Peyer's patch (tissue), 4 donors: ENCODE results near the gene SOBP. TPM values are rescaled to one million over a fixed set of nuclear protein-coding genes. Genes with fewer than 3 reads are reported as not detected.
A peak's percentile ranks its signal among the peaks of the same experiment; 100 is the strongest.

Experiments used
- DNase-seq, 3 donors: peaks; one replicate each; pipeline ENCODE4 v3.0.0-alpha.2; 2017 to 2019
- H3K27ac ChIP-seq, 4 donors: fragments of 200-600 bp; sonication (generic); one replicate each; pipeline ENCODE4 v1.5.1; 2016 to 2019
- H3K27me3 ChIP-seq, 2 donors: fragments of 200-600 bp; sonication (generic); one replicate each; pipeline ENCODE4 v1.5.1; 2019
- H3K36me3 ChIP-seq, 3 donors: fragments of 200-600 bp; sonication (generic); one replicate each; pipeline ENCODE4 v1.5.1; 2016 to 2019
- H3K4me1 ChIP-seq, 4 donors: fragments of 200-600 bp; sonication (generic); one replicate each; pipeline ENCODE4 v1.5.1; 2016 to 2019
- H3K4me3 ChIP-seq, 4 donors: fragments of 200-600 bp; sonication (generic); 1 replicate in 3 of 4; 2 replicates in 1 of 4; pipeline ENCODE4 v1.5.1; 2016 to 2019; ENCODE audit warnings: mild to moderate bottlenecking in 1 of 4
- H3K9me3 ChIP-seq, 4 donors: fragments of 200-600 bp; sonication (generic); one replicate each; pipeline ENCODE4 v1.5.1; 2016 to 2019; ENCODE audit warnings: mild to moderate bottlenecking in 1 of 4
- POLR2A ChIP-seq, 2 donors: fragments of 450-650 bp; IDR thresholded peaks; one replicate each; pipeline ENCODE4 v1.5.1; 2017; ENCODE audit warnings: antibody characterized with exemption in 2 of 2, mild to moderate bottlenecking in 2 of 2, moderate library complexity in 2 of 2
- total RNA-seq, 4 donors: library from RNA; depleted of rRNA; stranded (reverse); fragments of >200 nt; gene quantifications; one replicate each; pipeline ENCODE4 v1.1.0, GENCODE V29; 2016
- TF ChIP-seq, protein P1 (sequence below), 6 experiments: fragments of 450-650 bp in 4 of 6; fragments of 200-600 bp in 2 of 6; sonication (generic) in 1 of 6; IDR thresholded peaks; one replicate each; pipeline ENCODE4 v1.5.1; 2017 to 2019; ENCODE audit warnings: antibody characterized with exemption in 6 of 6, mild to moderate bottlenecking in 3 of 6, moderate library complexity in 1 of 6

Gene SOBP
- total RNA-seq, 4 donors from 2014 or later, result 0.35 to 13.2 (median 1.8) TPM

GRCh38 chr6:107699254-107699653 lies 209.3 kb downstream of the SOBP start:
- H3K4me3 ChIP-seq, result no peak overlapping the region
- no peaks in the 10 kb centered on the region for H3K36me3 ChIP-seq
- no peak for TF ChIP-seq POLR2A (IDR thresholded peaks at IDR 0.05)
- TF ChIP-seq, protein P1, sequence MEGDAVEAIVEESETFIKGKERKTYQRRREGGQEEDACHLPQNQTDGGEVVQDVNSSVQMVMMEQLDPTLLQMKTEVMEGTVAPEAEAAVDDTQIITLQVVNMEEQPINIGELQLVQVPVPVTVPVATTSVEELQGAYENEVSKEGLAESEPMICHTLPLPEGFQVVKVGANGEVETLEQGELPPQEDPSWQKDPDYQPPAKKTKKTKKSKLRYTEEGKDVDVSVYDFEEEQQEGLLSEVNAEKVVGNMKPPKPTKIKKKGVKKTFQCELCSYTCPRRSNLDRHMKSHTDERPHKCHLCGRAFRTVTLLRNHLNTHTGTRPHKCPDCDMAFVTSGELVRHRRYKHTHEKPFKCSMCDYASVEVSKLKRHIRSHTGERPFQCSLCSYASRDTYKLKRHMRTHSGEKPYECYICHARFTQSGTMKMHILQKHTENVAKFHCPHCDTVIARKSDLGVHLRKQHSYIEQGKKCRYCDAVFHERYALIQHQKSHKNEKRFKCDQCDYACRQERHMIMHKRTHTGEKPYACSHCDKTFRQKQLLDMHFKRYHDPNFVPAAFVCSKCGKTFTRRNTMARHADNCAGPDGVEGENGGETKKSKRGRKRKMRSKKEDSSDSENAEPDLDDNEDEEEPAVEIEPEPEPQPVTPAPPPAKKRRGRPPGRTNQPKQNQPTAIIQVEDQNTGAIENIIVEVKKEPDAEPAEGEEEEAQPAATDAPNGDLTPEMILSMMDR (IDR thresholded peaks at IDR 0.05), result no peak
- no peaks in the 10 kb centered on the region for H3K27me3 ChIP-seq
- H3K27ac ChIP-seq, result no peak overlapping the region
- no peaks in the 10 kb centered on the region for H3K9me3 ChIP-seq
- H3K4me1 ChIP-seq, result no peaks in the 10 kb centered on the region
- no peak for DNase-seq

DNA sequence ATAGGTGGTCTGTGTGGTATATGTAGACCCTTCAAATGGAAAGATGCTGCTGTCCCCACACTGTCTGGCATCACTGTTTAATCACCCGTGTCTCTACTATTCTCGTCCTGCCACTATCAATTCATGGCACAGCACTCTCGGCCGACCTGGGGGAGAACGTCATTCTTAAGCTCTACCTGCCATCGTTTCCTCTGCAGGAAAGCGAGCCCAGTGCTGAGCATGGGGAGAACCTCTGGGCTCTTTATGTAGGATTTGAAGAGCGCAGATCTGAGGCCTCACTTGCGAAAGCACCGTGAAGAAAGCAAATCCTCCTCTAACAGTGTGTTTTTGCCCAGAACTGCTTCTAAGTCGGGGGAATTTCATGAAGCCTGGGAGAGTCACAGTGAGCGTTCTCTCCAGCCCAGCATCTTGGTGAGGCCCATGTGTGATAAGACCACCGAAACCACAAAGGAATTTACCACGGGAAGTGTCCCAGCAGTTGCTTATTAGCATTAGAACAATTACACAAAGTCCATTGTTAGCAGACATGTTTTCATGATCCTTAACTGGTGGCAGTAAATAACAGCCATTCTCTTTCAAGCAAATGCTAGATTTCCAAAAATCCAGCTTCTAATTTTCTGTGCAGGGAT lies 209.9 kb downstream of the SOBP start:
- H3K9me3 ChIP-seq, result no peaks in the 10 kb centered on the region
- H3K36me3 ChIP-seq, result no peaks in the 10 kb centered on the region
- no peak for TF ChIP-seq POLR2A (IDR thresholded peaks at IDR 0.05)
- TF ChIP-seq, protein P1 (IDR thresholded peaks at IDR 0.05), result no peak
- H3K4me3 ChIP-seq, result no peak overlapping the region
- no peak overlapping the region for H3K27ac ChIP-seq
- DNase-seq, result no peak
- peaks cover 0 to 4% (median 0%) of the 10 kb centered on the region in 4 donors for H3K4me1 ChIP-seq
- H3K27me3 ChIP-seq, result no peaks in the 10 kb centered on the region

GRCh38 chr6:107703606-107704005 lies 213.7 kb downstream of the SOBP start:
- Histone ChIP-seq H3K9me3 (no peaks in the 10 kb centered on the region), H3K4me1 (peaks cover 0 to 4% (median 0%) of the 10 kb centered on the region in 4 donors), H3K27me3 (no peaks in the 10 kb centered on the region), H3K27ac (no peak overlapping the region), H3K4me3 (no peak overlapping the region), H3K36me3 (no peaks in the 10 kb centered on the region)
- DNase-seq, result no peak
- no peak for TF ChIP-seq POLR2A (IDR thresholded peaks at IDR 0.05)
- TF ChIP-seq, protein P1 (IDR thresholded peaks at IDR 0.05), result no peak

GRCh38 chr6:107704347-107705013 lies 214.6 kb downstream of the SOBP start:
- no peak overlapping the region for H3K27ac ChIP-seq
- no peaks in the 10 kb centered on the region for H3K9me3 ChIP-seq
- TF ChIP-seq, protein P1 (IDR thresholded peaks at IDR 0.05), result peak; percentile 70 to 85 (median 74)
- no peak for TF ChIP-seq POLR2A (IDR thresholded peaks at IDR 0.05)
- H3K4me3 ChIP-seq, result no peak overlapping the region
- no peaks in the 10 kb centered on the region for H3K36me3 ChIP-seq
- H3K27me3 ChIP-seq, result no peaks in the 10 kb centered on the region
- no peak for DNase-seq
- peaks cover 0 to 4% (median 0%) of the 10 kb centered on the region in 4 donors for H3K4me1 ChIP-seq

- Histone ChIP-seq H3K9me3 (no peaks in the 10 kb centered on the region), H3K4me1 (peaks cover 0 to 4% (median 0%) of the 10 kb centered on the region in 4 donors), H3K4me3 (no peak overlapping the region), H3K36me3 (no peaks in the 10 kb centered on the region), H3K27me3 (no peaks in the 10 kb centered on the region), H3K27ac (no peak overlapping the region)
- TF ChIP-seq, protein P1 (IDR thresholded peaks at IDR 0.05), result no peak
- no peak for TF ChIP-seq POLR2A (IDR thresholded peaks at IDR 0.05)
- DNase-seq, result no peak
These were observed 216.7 kb downstream of the SOBP start for GRCh38 chr6:107706516-107707115.
